Loucy (cell line): ENCODE data around the gene UQCRHL.

Experiments
- CTCF ChIP-seq: fragments of 200-600 bp; sonication (generic); conservative IDR thresholded peaks from 2 replicates; pipeline ENCODE4 v1.5.1; 2014; ENCODE audit warnings: mild to moderate bottlenecking, antibody characterized with exemption, low read length
- EZH2phosphoT487 ChIP-seq: fragments of 200-600 bp; IDR thresholded peaks from 2 replicates; pipeline ENCODE4 v1.6.1; 2018; ENCODE audit warnings: antibody characterized with exemption, mild to moderate bottlenecking, moderate library complexity, borderline replicate concordance

- no peak for TF ChIP-seq CTCF
- TF ChIP-seq EZH2phosphoT487 = no peak
Observed at GRCh38 chr1:15762546-15762945, 44.9 kb downstream of the UQCRHL start.
